Ramos (cell line): ENCODE measurements around the gene ABR.

Experiments
- in situ Hi-C: fragments of 300-500 bp; cut with MboI; formaldehyde crosslinking; loops from one replicate; pipeline ENCODE4 v1.14.3; 2022; ENCODE audit warnings: low sequenced_read_pairs; ENCODE audit not compliant: unreplicated experiment

ABR gene

GRCh38 chr17:1021147-1021546, 158.6 kb downstream of the ABR start:
- in situ Hi-C loops, result no loop called here

GRCh38 chr17:1019451-1019850, 160.3 kb downstream of the ABR start:
- in situ Hi-C loops, result no loop called here

DNA sequence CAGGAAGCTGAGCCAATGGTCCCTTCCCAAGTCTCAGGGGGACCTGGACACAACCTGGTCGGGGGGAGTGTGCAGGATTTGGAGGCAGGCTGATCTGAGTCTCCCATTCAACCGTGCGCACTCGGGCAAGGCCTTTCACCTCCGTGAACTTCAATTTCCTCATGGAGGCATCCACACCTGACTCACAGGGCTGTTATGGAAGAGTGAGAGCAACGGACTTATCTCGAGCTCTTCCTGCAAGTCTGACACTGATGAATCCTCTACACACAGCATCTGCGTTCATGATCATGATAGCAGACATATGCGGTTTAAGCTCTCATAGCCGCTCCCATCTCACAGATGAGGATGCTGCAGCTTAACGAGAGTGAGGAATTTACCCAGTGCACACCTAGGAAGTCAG, 161.2 kb downstream of the ABR start:
- in situ Hi-C loops, result no loop called here

DNA sequence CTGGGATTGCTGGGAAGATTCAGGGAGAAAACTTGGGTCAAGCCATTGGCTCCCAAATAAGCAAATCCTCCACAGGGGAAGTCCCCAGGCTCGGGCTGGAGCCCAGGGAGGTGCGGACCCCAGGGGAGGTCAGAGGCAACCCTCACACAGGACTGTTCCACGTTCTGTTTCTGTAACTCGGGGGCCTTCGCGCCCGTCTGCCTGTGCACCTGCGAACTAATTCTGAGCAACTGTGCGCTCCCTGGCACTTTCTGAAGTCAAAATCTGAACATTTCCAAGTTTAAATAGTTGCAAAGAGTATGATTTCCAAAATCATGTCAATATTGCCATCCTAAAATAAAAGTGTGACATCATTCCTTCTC, 166.1 kb downstream of the ABR start:
- in situ Hi-C loops, result no loop called here

DNA sequence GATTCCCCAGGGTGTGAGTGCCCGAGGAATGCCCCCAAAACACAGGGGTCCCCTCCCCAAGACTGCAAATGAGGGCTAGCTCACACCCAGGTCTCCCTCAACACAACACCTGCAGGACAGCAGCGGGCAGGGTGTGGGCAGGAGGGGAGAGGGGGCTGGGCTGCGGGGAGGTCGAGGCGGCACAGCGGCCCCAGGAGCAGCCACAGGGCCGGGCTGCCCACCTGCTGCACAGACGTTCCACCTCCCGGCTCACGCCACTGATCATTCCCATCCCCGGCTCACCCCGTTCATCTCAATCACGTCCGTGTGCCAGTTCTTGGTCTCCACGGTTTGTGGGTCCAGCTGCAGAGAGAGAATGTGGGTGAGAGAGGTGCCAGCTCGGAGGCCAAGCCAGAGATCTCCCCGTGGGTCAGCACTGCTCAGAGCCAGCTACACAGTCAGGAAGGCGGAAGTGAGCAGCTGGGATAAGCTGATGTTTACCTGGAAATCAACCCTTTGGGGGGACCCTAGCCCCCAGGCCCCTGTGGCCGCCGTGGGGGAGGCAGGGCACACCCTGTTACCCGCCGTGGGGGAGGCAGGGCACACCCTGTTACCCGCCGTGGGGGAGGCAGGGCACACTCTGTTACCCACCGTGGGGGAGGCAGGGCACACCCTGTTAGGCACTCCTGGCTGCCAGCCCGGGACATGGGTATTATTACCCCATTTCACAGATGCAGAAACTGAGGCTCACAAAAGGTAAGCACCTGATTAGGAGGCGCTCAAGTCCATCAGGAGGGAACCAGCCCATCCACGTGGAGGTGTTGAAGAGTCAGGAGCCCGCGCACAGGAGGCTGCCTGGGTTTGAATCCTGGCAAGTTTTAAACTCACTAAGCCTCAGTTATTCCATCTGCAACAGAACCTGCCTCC, 166.7 kb downstream of the ABR start:
- in situ Hi-C loops, result no loop called here

GRCh38 chr17:1011760-1012735, 167.7 kb downstream of the ABR start:
- in situ Hi-C loops, result no loop called here

GRCh38 chr17:1011138-1011537, 168.6 kb downstream of the ABR start:
- in situ Hi-C loops, result no loop called here

GRCh38 chr17:1010586-1010985, 169.2 kb downstream of the ABR start:
- in situ Hi-C loops, result no loop called here

GRCh38 chr17:1010086-1010450, 169.7 kb downstream of the ABR start:
- in situ Hi-C loops, result no loop called here

GRCh38 chr17:1009229-1010085, 170.3 kb downstream of the ABR start:
- in situ Hi-C loops, result no loop called here

DNA sequence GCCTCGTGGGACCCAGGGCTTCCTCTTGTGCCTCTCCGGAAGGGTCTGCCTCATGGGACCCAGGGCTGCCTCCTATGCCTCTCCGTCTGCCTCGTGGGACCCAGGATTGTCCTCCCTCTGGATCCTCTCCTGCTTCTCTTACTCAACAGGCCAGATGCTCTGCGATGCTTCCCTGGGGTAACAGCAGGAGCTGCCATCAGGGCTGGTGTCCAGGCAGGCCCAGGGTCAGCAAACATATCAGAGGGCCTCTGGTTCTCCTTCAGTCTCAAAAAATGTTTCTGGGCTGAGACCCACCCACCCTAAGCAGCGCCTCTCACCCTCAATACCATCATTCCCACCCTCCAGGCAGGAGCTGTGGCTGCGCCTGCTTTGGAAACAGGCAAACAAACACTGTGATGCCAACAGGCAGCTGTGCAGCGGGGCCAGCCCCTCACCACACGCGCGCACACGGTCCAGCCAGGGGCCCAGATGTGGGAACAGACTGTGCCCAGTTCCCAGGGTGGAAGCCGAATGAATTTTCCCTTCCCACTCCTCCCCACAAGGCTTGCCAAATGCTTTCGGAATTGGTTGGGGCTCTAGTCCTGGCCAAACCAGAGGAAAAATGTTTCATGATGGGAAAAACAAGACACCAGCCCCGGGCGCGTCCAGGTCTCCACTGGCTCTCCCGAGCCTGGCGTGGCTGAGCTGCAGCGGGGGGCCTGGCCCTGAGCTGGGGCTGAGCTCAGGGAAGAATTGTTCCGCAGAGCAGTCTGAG, 171.6 kb downstream of the ABR start:
- in situ Hi-C loops, result no loop called here

GRCh38 chr17:1007310-1008007, 172.3 kb downstream of the ABR start:
- in situ Hi-C loops, result no loop called here

- in situ Hi-C loops, result no loop called here
Measured at GRCh38 chr17:1006054-1006453, 173.7 kb downstream of the ABR start.

GRCh38 chr17:1005361-1005946, 174.3 kb downstream of the ABR start:
- in situ Hi-C loops, result no loop called here

- in situ Hi-C loops, result no loop called here
Measured at GRCh38 chr17:1004769-1005295, 174.9 kb downstream of the ABR start.

DNA sequence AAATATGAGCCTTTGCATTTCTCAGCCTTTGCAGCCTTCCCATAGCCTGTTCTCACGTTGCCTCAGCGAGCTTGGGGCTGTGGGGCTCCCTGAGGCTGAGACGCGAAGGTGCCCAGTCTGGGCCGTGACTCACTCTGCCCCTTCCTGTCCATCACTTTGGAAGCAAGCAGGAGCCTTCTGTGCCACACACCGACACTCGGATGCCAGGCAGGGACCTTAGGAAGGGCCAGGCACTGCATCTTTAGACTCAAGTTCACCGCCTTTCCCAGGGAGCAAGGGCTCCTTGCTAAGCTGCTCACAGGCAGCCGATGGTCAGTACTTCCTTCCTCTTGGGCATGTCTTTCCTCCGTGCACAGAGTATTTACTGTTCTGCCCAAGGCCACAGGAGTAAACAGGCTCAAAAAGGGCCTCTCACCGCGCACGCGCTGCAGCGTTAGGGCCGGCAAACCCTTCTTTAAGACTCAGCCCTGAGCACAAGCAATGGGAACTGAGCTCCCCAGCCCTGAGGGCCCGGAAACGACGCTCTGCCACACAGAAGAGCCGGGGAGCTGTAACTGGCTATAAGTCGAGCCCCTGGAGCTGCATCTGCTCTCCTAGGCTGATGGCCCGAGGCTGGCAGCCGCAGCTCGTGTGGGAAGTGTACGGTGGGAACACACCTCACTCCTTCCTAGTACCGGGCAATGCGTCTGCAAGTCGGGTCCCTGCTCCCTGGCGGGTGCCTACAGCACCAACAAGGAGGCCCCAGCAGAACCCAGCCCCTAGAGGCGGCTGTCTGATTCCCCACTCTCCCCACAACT, 175.6 kb downstream of the ABR start:
- in situ Hi-C loops, result no loop called here

GRCh38 chr17:1003633-1003971, 176.2 kb downstream of the ABR start:
- in situ Hi-C loops, result no loop called here
